A549 (cell line): Measurements from ENCODE around the gene SLC6A7.

Source experiments
- CEBPB ChIP-seq, 2 experiments: fragments of >200 bp in 1 of 2; sonication (Bioruptor Twin) in 1 of 2; formaldehyde crosslinking in 1 of 2; IDR thresholded peaks; 2 replicates each; pipeline ENCODE4 v1.6.1; 2012 to 2016
- EHMT2 ChIP-seq: fragments of 200-600 bp; sonication (generic); IDR thresholded peaks from 2 replicates; pipeline ENCODE4 v1.6.1; 2016; ENCODE audit warnings: antibody characterized with exemption, low read depth, mild to moderate bottlenecking, moderate library complexity
- GATA3 ChIP-seq: IDR thresholded peaks from 2 replicates; pipeline ENCODE4 v1.6.1; 2012; ENCODE audit warnings: borderline replicate concordance
- HOXA7 ChIP-seq: fragments of 250-450 bp; sonication (Bioruptor Pico); IDR thresholded peaks from 2 replicates; pipeline ENCODE4 v1.5.0; 2020; ENCODE audit warnings: mild to moderate bottlenecking, moderate library complexity
- JUN ChIP-seq, 2 experiments: fragments of >200 bp; sonication (Bioruptor Twin); formaldehyde crosslinking; IDR thresholded peaks; 2 replicates in 1 of 2; 3 replicates in 1 of 2; pipeline ENCODE4 v1.6.1; 2016 to 2017
- MAFK ChIP-seq: fragments of 450-650 bp; IDR thresholded peaks from 2 replicates; pipeline ENCODE4 v1.6.1; 2014; ENCODE audit not compliant: partially characterized antibody
- POLR2A ChIP-seq: IDR thresholded peaks from 2 replicates; pipeline ENCODE4 v1.6.1; 2012; ENCODE audit warnings: mild to moderate bottlenecking, low read length
- RAD21 ChIP-seq, 2 experiments: fragments of >200 bp in 1 of 2; sonication (Bioruptor Twin) in 1 of 2; formaldehyde crosslinking in 1 of 2; IDR thresholded peaks in 1 of 2; conservative IDR thresholded peaks in 1 of 2; 2 replicates in 1 of 2; 3 replicates in 1 of 2; pipeline ENCODE4 v1.6.1; 2012 to 2018; ENCODE audit warnings: inconsistent platforms in 1 of 2
- RFX5 ChIP-seq: fragments of 450-650 bp; IDR thresholded peaks from 2 replicates; pipeline ENCODE4 v1.7.1; 2014; ENCODE audit warnings: antibody characterized with exemption, mild to moderate bottlenecking, moderate library complexity
- TF ChIP-seq, protein P1 (sequence below): fragments of >200 bp; sonication (Bioruptor Twin); formaldehyde crosslinking; IDR thresholded peaks from 3 replicates; pipeline ENCODE4 v1.5.1; 2016
- TF ChIP-seq, protein P2 (sequence below): fragments of 200-600 bp; sonication (generic); IDR thresholded peaks from 2 replicates; pipeline ENCODE4 v1.6.1; 2016; ENCODE audit warnings: antibody characterized with exemption, mild to moderate bottlenecking, moderate library complexity
- TF ChIP-seq, protein P3 (sequence below): IDR thresholded peaks from 2 replicates; pipeline ENCODE4 v1.6.1; 2012

DNA sequence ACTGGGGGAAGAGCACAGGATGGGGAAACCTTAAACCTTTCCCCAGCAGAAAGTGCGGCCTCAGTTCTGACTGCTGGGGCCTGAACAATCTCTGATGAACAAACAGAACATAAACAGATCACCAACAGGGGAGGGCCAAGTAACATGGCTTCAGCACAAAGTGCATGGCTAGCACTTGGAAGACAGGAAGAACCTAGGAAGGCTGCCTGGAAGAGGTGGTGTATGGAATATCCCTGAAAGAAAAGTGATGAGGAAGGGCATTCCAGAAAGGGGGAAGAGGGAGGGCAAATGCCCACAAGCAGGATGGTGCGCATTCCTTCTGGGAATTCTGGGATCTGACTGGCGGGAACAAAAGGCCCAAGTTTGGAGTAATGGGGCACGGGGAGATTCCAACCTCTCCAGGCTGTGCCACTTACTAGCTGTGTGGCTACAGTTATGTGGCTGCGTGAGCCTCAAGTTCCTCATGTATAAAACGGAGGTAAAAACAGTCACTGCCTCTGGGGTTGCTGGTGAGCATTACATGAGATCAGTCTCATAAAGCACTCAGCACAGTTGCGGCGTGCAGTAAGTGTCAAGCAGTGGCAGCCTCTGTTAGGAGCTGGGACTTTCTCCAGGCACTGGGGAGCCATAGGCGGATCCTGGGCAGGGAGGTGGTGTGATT, 35.8 kb upstream of the SLC6A7 start:
- TF ChIP-seq, protein P1, sequence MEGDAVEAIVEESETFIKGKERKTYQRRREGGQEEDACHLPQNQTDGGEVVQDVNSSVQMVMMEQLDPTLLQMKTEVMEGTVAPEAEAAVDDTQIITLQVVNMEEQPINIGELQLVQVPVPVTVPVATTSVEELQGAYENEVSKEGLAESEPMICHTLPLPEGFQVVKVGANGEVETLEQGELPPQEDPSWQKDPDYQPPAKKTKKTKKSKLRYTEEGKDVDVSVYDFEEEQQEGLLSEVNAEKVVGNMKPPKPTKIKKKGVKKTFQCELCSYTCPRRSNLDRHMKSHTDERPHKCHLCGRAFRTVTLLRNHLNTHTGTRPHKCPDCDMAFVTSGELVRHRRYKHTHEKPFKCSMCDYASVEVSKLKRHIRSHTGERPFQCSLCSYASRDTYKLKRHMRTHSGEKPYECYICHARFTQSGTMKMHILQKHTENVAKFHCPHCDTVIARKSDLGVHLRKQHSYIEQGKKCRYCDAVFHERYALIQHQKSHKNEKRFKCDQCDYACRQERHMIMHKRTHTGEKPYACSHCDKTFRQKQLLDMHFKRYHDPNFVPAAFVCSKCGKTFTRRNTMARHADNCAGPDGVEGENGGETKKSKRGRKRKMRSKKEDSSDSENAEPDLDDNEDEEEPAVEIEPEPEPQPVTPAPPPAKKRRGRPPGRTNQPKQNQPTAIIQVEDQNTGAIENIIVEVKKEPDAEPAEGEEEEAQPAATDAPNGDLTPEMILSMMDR: no peak
- TF ChIP-seq POLR2A (no peak), JUN (IDR thresholded peaks at IDR 0.05) (no peak), CEBPB (IDR thresholded peaks at IDR 0.05) (no peak), EHMT2 (no peak), MAFK (no peak), RAD21 (conservative IDR thresholded peaks at IDR 0.05 in 1 of 2, IDR thresholded peaks at IDR 0.05 in 1 of 2) (no peak), HOXA7 (no peak), RFX5 (no peak), GATA3 (no peak)
- TF ChIP-seq, protein P2, sequence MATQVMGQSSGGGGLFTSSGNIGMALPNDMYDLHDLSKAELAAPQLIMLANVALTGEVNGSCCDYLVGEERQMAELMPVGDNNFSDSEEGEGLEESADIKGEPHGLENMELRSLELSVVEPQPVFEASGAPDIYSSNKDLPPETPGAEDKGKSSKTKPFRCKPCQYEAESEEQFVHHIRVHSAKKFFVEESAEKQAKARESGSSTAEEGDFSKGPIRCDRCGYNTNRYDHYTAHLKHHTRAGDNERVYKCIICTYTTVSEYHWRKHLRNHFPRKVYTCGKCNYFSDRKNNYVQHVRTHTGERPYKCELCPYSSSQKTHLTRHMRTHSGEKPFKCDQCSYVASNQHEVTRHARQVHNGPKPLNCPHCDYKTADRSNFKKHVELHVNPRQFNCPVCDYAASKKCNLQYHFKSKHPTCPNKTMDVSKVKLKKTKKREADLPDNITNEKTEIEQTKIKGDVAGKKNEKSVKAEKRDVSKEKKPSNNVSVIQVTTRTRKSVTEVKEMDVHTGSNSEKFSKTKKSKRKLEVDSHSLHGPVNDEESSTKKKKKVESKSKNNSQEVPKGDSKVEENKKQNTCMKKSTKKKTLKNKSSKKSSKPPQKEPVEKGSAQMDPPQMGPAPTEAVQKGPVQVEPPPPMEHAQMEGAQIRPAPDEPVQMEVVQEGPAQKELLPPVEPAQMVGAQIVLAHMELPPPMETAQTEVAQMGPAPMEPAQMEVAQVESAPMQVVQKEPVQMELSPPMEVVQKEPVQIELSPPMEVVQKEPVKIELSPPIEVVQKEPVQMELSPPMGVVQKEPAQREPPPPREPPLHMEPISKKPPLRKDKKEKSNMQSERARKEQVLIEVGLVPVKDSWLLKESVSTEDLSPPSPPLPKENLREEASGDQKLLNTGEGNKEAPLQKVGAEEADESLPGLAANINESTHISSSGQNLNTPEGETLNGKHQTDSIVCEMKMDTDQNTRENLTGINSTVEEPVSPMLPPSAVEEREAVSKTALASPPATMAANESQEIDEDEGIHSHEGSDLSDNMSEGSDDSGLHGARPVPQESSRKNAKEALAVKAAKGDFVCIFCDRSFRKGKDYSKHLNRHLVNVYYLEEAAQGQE: no peak
- TF ChIP-seq, protein P3, sequence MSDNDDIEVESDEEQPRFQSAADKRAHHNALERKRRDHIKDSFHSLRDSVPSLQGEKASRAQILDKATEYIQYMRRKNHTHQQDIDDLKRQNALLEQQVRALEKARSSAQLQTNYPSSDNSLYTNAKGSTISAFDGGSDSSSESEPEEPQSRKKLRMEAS: no peak
